WTC11 (cell line): ENCODE results near the gene MED12L.

Experiments
- ATF1 ChIP-seq: sonication (generic); formaldehyde crosslinking; IDR thresholded peaks from 2 replicates; pipeline ENCODE4 v1.8.1; 2023; ENCODE audit warnings: mild to moderate bottlenecking, moderate library complexity, missing genetic modification reagents
- ELF4 ChIP-seq: sonication (generic); formaldehyde crosslinking; IDR thresholded peaks from 2 replicates; pipeline ENCODE4 v1.8.1; 2022; ENCODE audit warnings: low read depth, mild to moderate bottlenecking, moderate library complexity, missing genetic modification reagents
- ESRRA ChIP-seq: sonication (generic); formaldehyde crosslinking; IDR thresholded peaks from 2 replicates; pipeline ENCODE4 v1.8.1; 2022; ENCODE audit warnings: mild to moderate bottlenecking, missing genetic modification reagents, borderline replicate concordance
- GRHL2 ChIP-seq: fragments of 250-450 bp; sonication (Bioruptor Pico); IDR thresholded peaks from 2 replicates; pipeline ENCODE4 v1.8.0; 2022; ENCODE audit warnings: mild to moderate bottlenecking, moderate library complexity; ENCODE audit not compliant: insufficient replicate concordance, severe bottlenecking
- NFYB ChIP-seq: sonication (generic); formaldehyde crosslinking; conservative IDR thresholded peaks from 2 replicates; pipeline ENCODE4 v1.8.0; 2022; ENCODE audit warnings: low read depth, missing genetic modification reagents
- SMAD3 ChIP-seq: sonication (generic); formaldehyde crosslinking; IDR thresholded peaks from 2 replicates; pipeline ENCODE4 v1.8.0; 2022; ENCODE audit warnings: missing genetic modification reagents, mild to moderate bottlenecking, borderline replicate concordance
- SP1 ChIP-seq: sonication (generic); formaldehyde crosslinking; conservative IDR thresholded peaks from 2 replicates; pipeline ENCODE4 v1.8.1; 2022; ENCODE audit warnings: missing genetic modification reagents
- TEAD4 ChIP-seq: sonication (generic); formaldehyde crosslinking; IDR thresholded peaks from 2 replicates; pipeline ENCODE4 v1.8.0; 2022; ENCODE audit warnings: mild to moderate bottlenecking, missing genetic modification reagents
- USF1 ChIP-seq: sonication (generic); formaldehyde crosslinking; IDR thresholded peaks from 2 replicates; pipeline ENCODE4 v1.8.0; 2022; ENCODE audit warnings: mild to moderate bottlenecking, missing genetic modification reagents
- ZBTB21 ChIP-seq: sonication (generic); formaldehyde crosslinking; IDR thresholded peaks from 2 replicates; pipeline ENCODE4 v1.8.1; 2023; ENCODE audit warnings: mild to moderate bottlenecking, missing genetic modification reagents, borderline replicate concordance
- ZSCAN18 ChIP-seq: fragments of 250-450 bp; sonication (Bioruptor Pico); IDR thresholded peaks from 2 replicates; pipeline ENCODE4 v2.1.2; 2022; ENCODE audit warnings: mild to moderate bottlenecking, moderate library complexity
- TF ChIP-seq, protein P1 (sequence below): fragments of 200-600 bp; IDR thresholded peaks from 2 replicates; pipeline ENCODE4 v1.8.0; 2022; ENCODE audit warnings: antibody characterized with exemption

DNA sequence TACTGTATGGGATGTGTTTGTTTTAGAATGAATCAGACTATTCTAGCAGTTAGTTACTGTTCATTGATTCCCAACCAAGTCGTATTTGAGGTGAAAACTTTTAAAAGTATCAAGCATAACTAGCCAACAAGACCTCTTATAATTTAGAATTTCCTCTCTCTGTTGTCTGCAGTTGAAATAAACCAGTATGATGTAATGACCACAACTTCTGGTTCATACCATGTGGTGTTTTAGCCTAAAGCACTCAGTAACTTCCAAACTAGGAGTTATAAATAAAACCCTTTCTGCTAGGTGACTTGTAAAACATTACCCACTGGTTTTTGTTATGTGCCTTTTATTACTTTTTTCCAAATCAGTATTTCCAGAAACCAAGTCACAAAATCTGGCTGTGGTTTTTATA is 318.9 kb downstream of the MED12L start:
- TF ChIP-seq, protein P1, sequence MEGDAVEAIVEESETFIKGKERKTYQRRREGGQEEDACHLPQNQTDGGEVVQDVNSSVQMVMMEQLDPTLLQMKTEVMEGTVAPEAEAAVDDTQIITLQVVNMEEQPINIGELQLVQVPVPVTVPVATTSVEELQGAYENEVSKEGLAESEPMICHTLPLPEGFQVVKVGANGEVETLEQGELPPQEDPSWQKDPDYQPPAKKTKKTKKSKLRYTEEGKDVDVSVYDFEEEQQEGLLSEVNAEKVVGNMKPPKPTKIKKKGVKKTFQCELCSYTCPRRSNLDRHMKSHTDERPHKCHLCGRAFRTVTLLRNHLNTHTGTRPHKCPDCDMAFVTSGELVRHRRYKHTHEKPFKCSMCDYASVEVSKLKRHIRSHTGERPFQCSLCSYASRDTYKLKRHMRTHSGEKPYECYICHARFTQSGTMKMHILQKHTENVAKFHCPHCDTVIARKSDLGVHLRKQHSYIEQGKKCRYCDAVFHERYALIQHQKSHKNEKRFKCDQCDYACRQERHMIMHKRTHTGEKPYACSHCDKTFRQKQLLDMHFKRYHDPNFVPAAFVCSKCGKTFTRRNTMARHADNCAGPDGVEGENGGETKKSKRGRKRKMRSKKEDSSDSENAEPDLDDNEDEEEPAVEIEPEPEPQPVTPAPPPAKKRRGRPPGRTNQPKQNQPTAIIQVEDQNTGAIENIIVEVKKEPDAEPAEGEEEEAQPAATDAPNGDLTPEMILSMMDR: no peak
- TF ChIP-seq ATF1 (CRISPR knock-in tag) (no peak), ZBTB21 (CRISPR knock-in tag) (no peak), NFYB (no peak), TEAD4 (CRISPR knock-in tag) (no peak), SMAD3 (CRISPR knock-in tag) (no peak), SP1 (CRISPR knock-in tag) (no peak), GRHL2 (CRISPR knock-in tag) (no peak), ESRRA (CRISPR knock-in tag) (no peak), ZSCAN18 (CRISPR knock-in tag) (no peak), ELF4 (CRISPR knock-in tag) (no peak), USF1 (CRISPR knock-in tag) (no peak)
